H1 (cell line): Measurements from ENCODE around the gene XPO6. TPM values are rescaled to one million over a fixed set of nuclear protein-coding genes. Genes with fewer than 3 reads are reported as not detected.

Experiments used
- CREB1 ChIP-seq: IDR thresholded peaks from 2 replicates; pipeline ENCODE4 v1.6.1; 2012; ENCODE audit warnings: inconsistent platforms
- CTCF ChIP-seq, 3 experiments: IDR thresholded peaks; 1 replicate in 2 of 3; 2 replicates in 1 of 3; pipeline versions ENCODE4 v1.5.1 to v1.6.1; 2011; ENCODE audit warnings: low read length in 3 of 3, mild to moderate bottlenecking in 3 of 3, inconsistent platforms in 2 of 3, low read depth in 1 of 3, moderate library complexity in 1 of 3; ENCODE audit not compliant: insufficient read depth in 1 of 3; ENCODE audit errors: control extremely low read depth in 1 of 3
- EGR1 ChIP-seq: IDR thresholded peaks from 2 replicates; pipeline ENCODE4 v1.6.1; 2011; ENCODE audit warnings: low read depth, low read length, borderline replicate concordance
- MAFK ChIP-seq: IDR thresholded peaks from 2 replicates; pipeline ENCODE4 v1.6.1; 2012; ENCODE audit warnings: low read depth, mild to moderate bottlenecking, improper control_type of control experiment, low read length
- MAX ChIP-seq: IDR thresholded peaks from 2 replicates; pipeline ENCODE4 v1.6.1; 2012; ENCODE audit warnings: inconsistent platforms
- SP1 ChIP-seq: IDR thresholded peaks from 2 replicates; pipeline ENCODE4 v1.6.1; 2011; ENCODE audit warnings: low read depth, low read length
- SP2 ChIP-seq: IDR thresholded peaks from 2 replicates; pipeline ENCODE4 v1.6.1; 2012; ENCODE audit warnings: mild to moderate bottlenecking, low read length, inconsistent platforms
- TEAD4 ChIP-seq: IDR thresholded peaks from 2 replicates; pipeline ENCODE4 v1.6.1; 2012; ENCODE audit warnings: low read depth, low read length, inconsistent platforms, mixed read lengths
- polyA plus RNA-seq, 7 experiments: library from polyadenylated mRNA; depleted of rRNA in 3 of 7; stranded (reverse) in 5 of 7; unstranded in 2 of 7; fragments of >200 nt in 5 of 7; fragments of 200-250 nt in 2 of 7; gene quantifications; 1 replicate in 5 of 7; 2 replicates in 1 of 7; 4 replicates in 1 of 7; pipeline versions ENCODE4 v1.2.1 to v1.2.3, GENCODE V29; 2011 to 2013; ENCODE audit warnings: missing spikeins in 2 of 7, mixed read lengths in 2 of 7
- total RNA-seq: library from RNA; stranded (reverse); fragmentation: NEBNext Ultra II Directional; extraction: Animal tissue kit (Norgen Biotek cat#: 25700); gene quantifications from 2 replicates; pipeline ENCODE4 v1.2.1, GENCODE V29; 2021

XPO6 gene
- total and polyA plus RNA-seq, 2 of the 8 experiments (the other 6 are each of a cell fraction or from before 2014, with no cell fraction given): 152 to 254 TPM

GRCh38 chr16:28204622-28205021, 7.1 kb downstream of the XPO6 start (continued):
- TF ChIP-seq CTCF (IDR thresholded peaks at IDR 0.05; ENCODE audit: control extremely low read depth in 1 of 3, insufficient read depth in 1 of 3, low read depth in 1 of 3, low read length in 3 of 3) (no peak), EGR1 (no peak), TEAD4 (no peak), MAFK (no peak), MAX (no peak), SP1 (no peak), CREB1 (no peak), SP2 (no peak)
